Measurements from ENCODE around the gene INTS7. TPM values are rescaled to one million over a fixed set of nuclear protein-coding genes. Genes with fewer than 3 reads are reported as not detected.

Gene INTS7
- total RNA-seq, 1 donor from 2014 or later = 20.7 TPM

DNA sequence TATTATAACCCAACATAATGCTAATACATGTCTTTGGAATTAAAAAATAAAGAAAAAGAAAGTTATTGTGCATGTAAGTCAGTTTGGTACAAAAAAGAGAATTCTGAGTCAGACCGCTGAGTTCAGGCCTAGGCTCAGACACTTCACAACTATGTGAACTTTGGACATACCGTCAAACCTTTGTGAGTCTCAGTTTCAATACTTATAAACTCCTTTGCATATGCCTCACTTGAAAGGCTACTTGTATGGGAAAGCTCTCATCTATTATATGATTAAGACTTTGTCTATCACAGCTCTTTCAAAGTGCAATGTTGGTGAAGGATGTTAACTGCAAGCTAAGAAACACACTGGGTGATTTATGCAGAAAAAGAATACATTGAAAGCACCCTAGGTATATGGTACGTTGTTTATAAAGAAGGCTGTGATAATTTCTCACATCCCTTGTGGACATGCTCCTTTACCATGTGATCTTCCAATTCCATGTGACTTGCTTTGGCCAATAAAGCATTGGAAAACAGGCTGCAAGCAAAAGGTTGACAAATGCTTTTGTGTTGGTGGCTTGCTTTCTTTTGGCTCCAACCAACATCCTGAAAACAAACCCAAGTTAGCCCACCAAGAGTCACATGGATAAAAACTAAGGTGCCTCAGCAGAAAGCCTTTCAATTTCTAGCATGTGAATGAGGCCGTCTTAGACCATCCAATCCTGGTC, 49.6 kb downstream of the INTS7 start:
- no peak for TF ChIP-seq EZH2 (IDR thresholded peaks at IDR 0.05)
- no peak for TF ChIP-seq EZH2phosphoT487 (IDR thresholded peaks at IDR 0.05)
- TF ChIP-seq CTCF (IDR thresholded peaks at IDR 0.05) = no peak

DNA sequence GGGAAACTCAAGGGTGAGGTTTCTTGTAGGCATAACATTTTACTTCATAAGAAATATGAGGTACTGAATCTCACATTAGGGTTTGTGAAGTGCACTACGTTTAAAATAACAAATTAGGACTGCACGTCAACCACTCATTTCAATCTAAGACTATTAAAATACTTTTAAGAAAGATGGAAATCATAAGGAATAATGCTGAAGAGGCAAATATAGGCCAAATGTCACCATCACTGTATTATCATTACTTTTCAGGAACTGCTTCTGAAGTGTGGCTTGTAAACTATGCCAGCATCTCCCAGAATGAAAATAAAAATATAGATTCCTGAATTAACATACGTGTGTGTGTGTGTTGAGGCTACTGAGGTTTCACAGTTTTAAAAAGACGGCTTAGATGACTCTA, 56.8 kb downstream of the INTS7 start:
- no peak overlapping the region for H3K4me3 Mint-ChIP-seq

More for the DNA sequence above, 49.6 kb downstream of the INTS7 start:
- Histone ChIP-seq H4K20me1 (ENCODE audit: low read depth) (no peaks in the 10 kb centered on the region), H2AFZ (replicated peaks) (no peak overlapping the region), H3F3A (ENCODE audit: low read depth) (no peaks in the 10 kb centered on the region), H3K27ac (no peak overlapping the region), H3K4me1 (no peaks in the 10 kb centered on the region), H3K79me2 (ENCODE audit: low read depth) (no peaks in the 10 kb centered on the region), H3K36me3 (peaks cover 6% of the 10 kb centered on the region), H3K27me3 (no peaks in the 10 kb centered on the region), H3K9ac (no peak overlapping the region), H3K9me3 (ENCODE audit: low read depth) (no peaks in the 10 kb centered on the region), H3K4me2 (no peak overlapping the region), H3K4me3 (no peak overlapping the region)
- Mint-ChIP-seq H3K4me3 (no peak overlapping the region), H3K9me3 (no peaks in the 10 kb centered on the region), H3K4me1 (no peaks in the 10 kb centered on the region), H3K27me3 (ENCODE audit: insufficient read depth, low read depth) (no peaks in the 10 kb centered on the region), H3K36me3 (peaks cover 7% of the 10 kb centered on the region), H3K27ac (no peak overlapping the region)
- DNase-seq (ENCODE audit: low spot score) = no peak

DNA sequence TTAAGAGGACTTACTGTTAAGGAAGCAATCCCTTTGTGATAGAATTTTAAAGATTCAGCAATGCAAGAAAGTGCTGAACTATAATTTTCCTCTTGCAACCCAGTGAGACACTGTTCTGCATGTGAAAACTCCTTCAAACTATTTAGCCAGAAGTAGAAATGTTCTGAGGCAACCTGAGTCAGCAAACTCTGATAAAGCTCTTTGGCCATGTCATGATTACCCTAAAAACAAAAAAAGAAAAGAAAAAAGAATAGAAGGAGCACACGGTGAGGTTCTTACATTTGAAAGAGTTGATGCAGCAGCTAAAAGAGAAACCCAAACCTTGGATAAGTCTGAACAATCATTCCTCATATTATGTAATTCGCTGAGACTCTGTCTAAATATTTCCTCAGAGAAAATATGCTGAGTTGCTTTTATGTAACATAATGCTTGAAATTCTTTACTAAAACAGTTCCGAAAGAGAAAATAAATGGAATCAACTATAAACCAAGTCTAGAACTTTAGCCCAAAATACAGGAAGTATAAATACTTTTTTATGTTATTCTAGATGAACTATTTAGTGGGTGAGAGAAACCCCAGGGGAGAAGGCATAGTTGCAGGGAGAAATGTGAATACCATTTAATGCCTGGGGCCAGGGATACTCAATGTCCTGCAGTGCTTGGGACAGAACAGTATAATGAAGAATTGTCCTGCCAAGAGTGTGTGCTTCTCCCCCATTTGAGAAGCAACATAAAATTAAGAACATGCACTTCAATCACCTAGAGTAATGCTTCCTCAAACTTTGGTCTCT, 60.0 kb downstream of the INTS7 start:
- TF ChIP-seq CTCF (IDR thresholded peaks at IDR 0.05) (no peak), EZH2phosphoT487 (IDR thresholded peaks at IDR 0.05) (no peak), EZH2 (IDR thresholded peaks at IDR 0.05) (no peak)
- H3F3A ChIP-seq (ENCODE audit: low read depth) = no peaks in the 10 kb centered on the region
- H3K4me2 ChIP-seq = no peak overlapping the region
- no peaks in the 10 kb centered on the region for H3K79me2 ChIP-seq (ENCODE audit: low read depth)
- no peaks in the 10 kb centered on the region for H3K9me3 Mint-ChIP-seq
- no peak overlapping the region for H3K27ac Mint-ChIP-seq
- H3K9me3 ChIP-seq (ENCODE audit: low read depth) = no peaks in the 10 kb centered on the region
- no peak for DNase-seq (ENCODE audit: low spot score)
- H3K36me3 ChIP-seq = peaks cover 4% of the 10 kb centered on the region
- H3K27me3 Mint-ChIP-seq (ENCODE audit: insufficient read depth, low read depth) = no peaks in the 10 kb centered on the region
- no peak overlapping the region for H3K4me3 ChIP-seq
- no peaks in the 10 kb centered on the region for H4K20me1 ChIP-seq (ENCODE audit: low read depth)
- peak overlapping the region; percentile 67 for H3K27ac ChIP-seq
- H3K9ac ChIP-seq = no peak overlapping the region
- H3K27me3 ChIP-seq = no peaks in the 10 kb centered on the region
- H3K4me1 ChIP-seq = no peaks in the 10 kb centered on the region
- no peak overlapping the region for H3K4me3 Mint-ChIP-seq
- peaks cover 5% of the 10 kb centered on the region for H3K4me1 Mint-ChIP-seq
- H3K36me3 Mint-ChIP-seq = peaks cover 10% of the 10 kb centered on the region
- H2AFZ ChIP-seq (replicated peaks) = no peak overlapping the region

More for the DNA sequence above, 56.8 kb downstream of the INTS7 start:
- no peaks in the 10 kb centered on the region for H3K9me3 Mint-ChIP-seq
- no peak overlapping the region for H2AFZ ChIP-seq (replicated peaks)
- no peaks in the 10 kb centered on the region for H3K27me3 ChIP-seq
- no peak overlapping the region for H3K9ac ChIP-seq
- H4K20me1 ChIP-seq (ENCODE audit: low read depth) = no peaks in the 10 kb centered on the region
- DNase-seq (ENCODE audit: low spot score) = no peak
- TF ChIP-seq CTCF (IDR thresholded peaks at IDR 0.05) (no peak), EZH2 (IDR thresholded peaks at IDR 0.05) (no peak), EZH2phosphoT487 (IDR thresholded peaks at IDR 0.05) (no peak)
- no peaks in the 10 kb centered on the region for H3K27me3 Mint-ChIP-seq (ENCODE audit: insufficient read depth, low read depth)
- H3K27ac ChIP-seq = no peak overlapping the region
- H3K4me3 ChIP-seq = no peak overlapping the region
- no peaks in the 10 kb centered on the region for H3F3A ChIP-seq (ENCODE audit: low read depth)
- no peaks in the 10 kb centered on the region for H3K9me3 ChIP-seq (ENCODE audit: low read depth)
- H3K4me1 ChIP-seq = no peaks in the 10 kb centered on the region
- H3K36me3 ChIP-seq = peaks cover 10% of the 10 kb centered on the region
- no peak overlapping the region for H3K4me2 ChIP-seq
- peaks cover 5% of the 10 kb centered on the region for H3K4me1 Mint-ChIP-seq
- H3K79me2 ChIP-seq (ENCODE audit: low read depth) = no peaks in the 10 kb centered on the region
- peaks cover 10% of the 10 kb centered on the region for H3K36me3 Mint-ChIP-seq
- no peak overlapping the region for H3K27ac Mint-ChIP-seq

Measured in neural progenitor cell (in vitro differentiated cells).